Retina (tissue), 1 donor: ENCODE data around the gene FAM131B.

ENCODE experiments used
- DNase-seq: peaks from one replicate; pipeline ENCODE4 v3.0.0-alpha.2; 2016

The FAM131B gene

GRCh38 chr7:143382126-143382790, 19.7 kb upstream of the FAM131B start:
- DNase-seq, result no peak

- DNase-seq, result peak; percentile 56
Observed at GRCh38 chr7:143381427-143382125, 19.1 kb upstream of the FAM131B start.

- DNase-seq, result no peak
Observed at GRCh38 chr7:143380646-143381426, 18.3 kb upstream of the FAM131B start, which contains the start of gene ZYX. Gene ZYX, plus strand, starts transcription at chr7:143381345. Its CDS starts 227 bp downstream, at chr7:143381572.

- peak; percentile 96 for DNase-seq
Observed at GRCh38 chr7:143380260-143380645, 17.7 kb upstream of the FAM131B start.

GRCh38 chr7:143379611-143380259, 17.2 kb upstream of the FAM131B start:
- no peak for DNase-seq

GRCh38 chr7:143376396-143376795, 13.9 kb upstream of the FAM131B start:
- no peak for DNase-seq

- DNase-seq, result no peak
Observed at GRCh38 chr7:143375298-143376034, 13.0 kb upstream of the FAM131B start.

- DNase-seq, result no peak
Observed at GRCh38 chr7:143374561-143374960, 12.0 kb upstream of the FAM131B start.

GRCh38 chr7:143373255-143373794, 10.8 kb upstream of the FAM131B start:
- no peak for DNase-seq

- no peak for DNase-seq
Observed at GRCh38 chr7:143372070-143372469, 9.6 kb upstream of the FAM131B start.

- no peak for DNase-seq
Observed at GRCh38 chr7:143369678-143370651, 7.5 kb upstream of the FAM131B start.

GRCh38 chr7:143368387-143368786, 5.9 kb upstream of the FAM131B start:
- DNase-seq, result no peak

- DNase-seq, result no peak
Observed at GRCh38 chr7:143367972-143368371, 5.5 kb upstream of the FAM131B start.

GRCh38 chr7:143363016-143363937, 764 bp upstream of the FAM131B start:
- DNase-seq, result peak; percentile 62

- DNase-seq, result peak; percentile 16
Observed at GRCh38 chr7:143361552-143362130, 872 bp downstream of the FAM131B start.

- peak; percentile 48 for DNase-seq
Observed at GRCh38 chr7:143360788-143361551, 1.5 kb downstream of the FAM131B start.

GRCh38 chr7:143359771-143360353, 2.7 kb downstream of the FAM131B start:
- no peak for DNase-seq

- no peak for DNase-seq
Observed at GRCh38 chr7:143358626-143359025, 3.9 kb downstream of the FAM131B start.
